ENCODE data around the gene GRAP2.

GRCh38 chr22:39973656-39974055 lies 72.8 kb downstream of the GRAP2 start:
- no peak for TF ChIP-seq CTCF (IDR thresholded peaks at IDR 0.05)
- TF ChIP-seq POLR2A (IDR thresholded peaks at IDR 0.05), result no peak
